GM20000 (cell line): ENCODE results near the gene FANCE.

Source experiments
- DNase-seq: peaks from one replicate; pipeline ENCODE4 v3.0.0; 2012; ENCODE audit warnings: low spot score
- TF ChIP-seq, protein P1 (sequence below): IDR thresholded peaks from 2 replicates; pipeline ENCODE4 v1.5.1; 2012; ENCODE audit warnings: mild to moderate bottlenecking, control low read depth; ENCODE audit errors: extremely low read depth, missing control alignments

The FANCE gene

DNA sequence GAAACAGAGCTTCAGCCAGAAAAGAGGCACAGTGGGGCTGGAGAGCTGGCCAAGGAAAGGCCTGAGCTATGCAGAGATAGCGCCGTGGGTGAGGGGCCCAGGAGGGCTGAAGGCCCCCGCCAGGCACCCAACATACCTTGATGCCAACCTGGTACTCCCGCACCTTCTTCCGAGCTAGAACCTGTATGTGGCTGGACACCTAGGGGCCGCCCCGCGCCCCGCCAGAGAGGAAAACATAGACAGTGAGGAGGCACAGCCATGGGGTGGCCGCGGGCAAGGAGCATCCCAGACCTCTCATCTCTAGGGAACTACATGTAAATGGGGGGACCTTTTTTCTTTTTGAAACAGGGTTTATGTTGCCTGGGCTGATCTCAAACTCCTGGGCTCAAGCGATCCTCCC is 28.0 kb downstream of the FANCE start:
- TF ChIP-seq, protein P1, sequence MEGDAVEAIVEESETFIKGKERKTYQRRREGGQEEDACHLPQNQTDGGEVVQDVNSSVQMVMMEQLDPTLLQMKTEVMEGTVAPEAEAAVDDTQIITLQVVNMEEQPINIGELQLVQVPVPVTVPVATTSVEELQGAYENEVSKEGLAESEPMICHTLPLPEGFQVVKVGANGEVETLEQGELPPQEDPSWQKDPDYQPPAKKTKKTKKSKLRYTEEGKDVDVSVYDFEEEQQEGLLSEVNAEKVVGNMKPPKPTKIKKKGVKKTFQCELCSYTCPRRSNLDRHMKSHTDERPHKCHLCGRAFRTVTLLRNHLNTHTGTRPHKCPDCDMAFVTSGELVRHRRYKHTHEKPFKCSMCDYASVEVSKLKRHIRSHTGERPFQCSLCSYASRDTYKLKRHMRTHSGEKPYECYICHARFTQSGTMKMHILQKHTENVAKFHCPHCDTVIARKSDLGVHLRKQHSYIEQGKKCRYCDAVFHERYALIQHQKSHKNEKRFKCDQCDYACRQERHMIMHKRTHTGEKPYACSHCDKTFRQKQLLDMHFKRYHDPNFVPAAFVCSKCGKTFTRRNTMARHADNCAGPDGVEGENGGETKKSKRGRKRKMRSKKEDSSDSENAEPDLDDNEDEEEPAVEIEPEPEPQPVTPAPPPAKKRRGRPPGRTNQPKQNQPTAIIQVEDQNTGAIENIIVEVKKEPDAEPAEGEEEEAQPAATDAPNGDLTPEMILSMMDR: no peak
- no peak for DNase-seq

DNA sequence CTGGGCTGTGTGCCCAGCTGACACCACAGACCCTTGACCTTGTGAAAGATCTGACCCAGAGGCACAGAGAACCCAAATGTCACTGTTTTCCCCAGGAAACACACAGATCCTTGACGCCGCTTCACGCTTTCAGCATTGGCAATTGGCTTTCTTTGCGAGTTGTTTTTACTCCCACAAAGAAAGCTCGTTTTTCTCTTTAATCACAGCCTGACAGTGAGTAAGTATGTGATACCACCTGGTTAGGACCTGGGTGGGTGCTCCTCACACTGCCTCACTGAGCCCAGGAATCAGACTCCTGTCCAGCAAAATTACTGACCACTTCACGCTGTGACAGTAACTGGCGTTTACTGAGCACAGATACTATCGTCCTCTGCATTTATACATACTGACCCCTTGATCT is 29.1 kb downstream of the FANCE start:
- TF ChIP-seq, protein P1: no peak
- no peak for DNase-seq

DNA sequence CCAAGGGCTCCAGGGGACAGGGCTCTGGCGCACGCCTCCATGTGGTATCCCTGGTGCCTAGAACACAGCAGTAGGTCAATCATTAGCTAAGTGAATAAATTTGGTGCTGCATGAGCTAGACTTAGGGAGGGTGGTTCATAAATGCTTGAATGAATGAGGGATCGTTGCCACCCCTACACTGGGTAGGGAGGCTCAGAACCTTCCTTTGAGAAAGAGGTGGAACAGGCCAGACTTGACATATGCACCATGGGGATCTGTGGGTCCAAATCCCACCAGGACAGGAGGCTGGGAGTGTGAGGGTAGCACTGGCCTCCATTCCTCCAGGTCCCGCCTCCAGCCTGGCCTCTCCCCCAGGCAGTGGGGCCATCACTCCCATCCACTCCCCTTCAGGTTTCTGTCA is 30.9 kb downstream of the FANCE start:
- DNase-seq: no peak
- TF ChIP-seq, protein P1: no peak

DNA sequence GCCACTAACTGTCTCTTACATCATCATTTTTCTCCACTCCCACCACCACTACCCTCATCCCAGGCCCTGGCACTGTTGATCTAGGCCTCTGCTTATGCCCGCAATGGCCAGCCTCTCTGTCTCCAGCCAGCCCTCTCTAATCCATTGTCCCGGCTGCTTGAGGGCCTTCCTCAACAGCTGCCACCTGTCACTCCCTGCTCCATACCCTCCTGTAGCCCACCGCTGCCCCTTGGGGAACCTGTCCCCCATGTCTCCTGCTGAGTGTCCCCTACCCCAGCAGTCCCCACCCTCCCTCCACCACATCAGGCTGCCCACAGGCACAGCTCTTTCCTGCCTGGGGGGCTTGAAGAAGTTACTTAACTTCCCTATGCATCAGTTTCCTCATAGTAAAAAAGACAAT is 31.4 kb downstream of the FANCE start:
- TF ChIP-seq, protein P1: no peak
- no peak for DNase-seq

DNA sequence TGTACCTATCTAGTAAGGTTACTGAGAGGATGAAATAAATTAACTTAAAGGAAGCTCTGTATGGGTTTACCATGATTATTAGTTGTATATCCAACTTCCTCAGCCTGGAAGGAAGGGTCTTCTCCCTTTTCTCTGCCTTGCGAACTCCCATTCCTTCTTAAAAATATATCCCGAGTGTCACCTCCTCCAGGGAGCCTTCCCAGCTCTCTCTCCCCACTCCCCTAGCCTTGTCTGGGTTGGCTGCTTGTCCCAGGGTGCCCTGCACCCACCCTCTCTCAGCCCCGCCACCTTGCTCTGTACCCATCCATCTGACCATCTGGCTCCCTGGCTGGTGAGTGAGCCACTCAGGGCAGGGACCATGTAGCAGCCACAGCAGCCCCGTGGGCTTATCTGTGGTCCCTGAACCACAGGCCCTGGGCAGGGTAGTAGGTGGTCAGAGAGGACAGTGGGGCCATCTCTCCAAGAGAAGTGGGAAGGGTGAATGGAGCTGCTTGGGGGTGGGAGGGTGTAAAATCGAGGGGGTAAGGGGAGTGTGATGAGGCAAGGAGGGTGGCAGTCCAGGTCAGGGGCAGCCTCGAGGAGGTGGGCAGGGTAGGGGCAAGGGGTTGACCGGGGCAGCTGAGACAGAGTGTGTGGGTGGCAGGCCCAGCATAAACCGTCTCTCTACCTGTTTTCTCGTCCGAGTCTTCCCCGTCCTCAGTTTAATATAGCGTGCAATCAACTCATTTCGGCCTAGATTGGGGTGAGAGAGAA is 31.9 kb downstream of the FANCE start:
- TF ChIP-seq, protein P1: no peak

DNA sequence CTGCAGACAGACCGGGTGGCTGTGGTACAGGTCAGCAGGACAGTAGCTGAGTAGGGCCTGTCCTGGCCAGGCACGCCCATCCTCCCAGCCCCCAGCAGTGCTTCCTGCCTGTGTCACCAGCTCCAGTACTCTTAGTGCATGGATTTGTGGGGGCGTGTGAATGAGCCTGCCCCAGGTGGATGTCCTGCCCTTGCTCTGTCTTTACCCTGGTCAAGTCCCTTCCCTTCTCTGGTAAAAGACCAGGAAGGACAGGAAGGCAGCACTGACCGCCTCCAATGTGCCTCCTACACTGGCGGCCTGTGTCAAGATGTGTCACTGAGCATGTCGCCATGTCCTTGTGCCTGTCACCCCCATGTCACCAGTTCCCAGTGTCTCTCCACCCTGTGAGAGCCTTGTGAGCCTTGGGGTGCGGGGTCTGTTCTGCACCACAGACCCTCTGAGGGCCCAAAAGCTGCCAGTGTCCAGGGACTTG is 32.8 kb downstream of the FANCE start:
- TF ChIP-seq, protein P1: no peak
- DNase-seq: no peak

More for the DNA sequence above, 31.9 kb downstream of the FANCE start:
- no peak for DNase-seq

DNA sequence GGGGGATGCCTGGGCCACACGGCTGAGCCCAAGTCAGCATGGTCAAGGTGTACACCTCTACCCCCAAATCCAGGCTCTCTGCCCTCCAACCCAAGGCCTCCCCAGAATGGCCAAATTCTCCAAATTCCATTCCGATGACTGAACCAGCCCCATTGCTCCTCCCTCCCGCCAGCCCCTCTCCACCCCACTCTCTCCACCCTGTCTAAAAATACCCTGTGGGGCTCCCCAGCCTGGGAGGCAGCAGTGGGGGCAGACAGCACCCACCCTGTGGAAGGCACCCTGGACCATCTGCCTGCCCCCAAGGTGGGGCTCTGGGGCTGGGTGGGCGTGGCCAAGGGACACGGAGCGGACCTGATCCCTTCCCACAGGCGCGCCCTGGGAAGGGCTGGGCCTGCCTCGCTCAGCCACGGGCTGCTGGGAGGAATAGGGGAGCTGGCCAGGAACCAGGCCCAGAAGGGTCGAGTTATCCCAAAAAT is 33.3 kb downstream of the FANCE start:
- no peak for DNase-seq
- TF ChIP-seq, protein P1: no peak
